Measurements from ENCODE around the gene CLIC3.
"Not testable (repeated sequence)": the region's sequence is repeated elsewhere in the genome, so short reads cannot be mapped to it uniquely, and the experiment has no call there.

Gene CLIC3

GRCh38 chr9:136996361-136997292 is at the start of gene CLIC3:
Gene CLIC3 (minus strand): TSS chr9:136996568. CDS start chr9:136996543, 25 bp downstream.
- DNase-seq (ENCODE audit: low read depth): no peak

GRCh38 chr9:137045294-137046087 is 49.1 kb upstream of the CLIC3 start:
- DNase-seq (ENCODE audit: low read depth): no peak

- no peak for DNase-seq (ENCODE audit: low read depth)
Observed at GRCh38 chr9:137044502-137045177, 48.3 kb upstream of the CLIC3 start.

GRCh38 chr9:137044037-137044436 is 47.7 kb upstream of the CLIC3 start:
- no peak for DNase-seq (ENCODE audit: low read depth)

GRCh38 chr9:137042751-137043727 is 46.7 kb upstream of the CLIC3 start:
- DNase-seq (ENCODE audit: low read depth): no peak

GRCh38 chr9:137041124-137041523 is 44.8 kb upstream of the CLIC3 start:
- no peak for DNase-seq (ENCODE audit: low read depth)

GRCh38 chr9:137040568-137040967 is 44.2 kb upstream of the CLIC3 start:
- DNase-seq (ENCODE audit: low read depth): no peak

- DNase-seq (ENCODE audit: low read depth): no peak
Observed at GRCh38 chr9:137039611-137040366, 43.4 kb upstream of the CLIC3 start.

- no peak for DNase-seq (ENCODE audit: low read depth)
Observed at GRCh38 chr9:137038916-137039315, 42.5 kb upstream of the CLIC3 start.

- no peak for DNase-seq (ENCODE audit: low read depth)
Observed at GRCh38 chr9:137037483-137037882, 41.1 kb upstream of the CLIC3 start.

- no peak for DNase-seq (ENCODE audit: low read depth)
Observed at GRCh38 chr9:137037035-137037434, 40.7 kb upstream of the CLIC3 start.

- no peak for DNase-seq (ENCODE audit: low read depth)
Observed at GRCh38 chr9:137035937-137036336, 39.6 kb upstream of the CLIC3 start.

- DNase-seq (ENCODE audit: low read depth): no peak
Observed at GRCh38 chr9:137035507-137035834, 39.1 kb upstream of the CLIC3 start.

GRCh38 chr9:137034709-137035506 is 38.5 kb upstream of the CLIC3 start:
- peak; percentile 83 for DNase-seq (ENCODE audit: low read depth)

- no peak for DNase-seq (ENCODE audit: low read depth)
Observed at GRCh38 chr9:137034039-137034708, 37.8 kb upstream of the CLIC3 start.

- not testable (repeated sequence) for DNase-seq (ENCODE audit: low read depth)
Observed at GRCh38 chr9:137033481-137033880, 37.1 kb upstream of the CLIC3 start.

- no peak for DNase-seq (ENCODE audit: low read depth)
Observed at GRCh38 chr9:137032858-137033257, 36.5 kb upstream of the CLIC3 start.

GRCh38 chr9:137031904-137032640 is 35.7 kb upstream of the CLIC3 start, which contains the start of gene FUT7:
Gene FUT7 (minus strand): TSS chr9:137032088. CDS start chr9:137031991, 97 bp downstream.
- no peak for DNase-seq (ENCODE audit: low read depth)
